Measurements from ENCODE around the gene THEMIS. TPM values are rescaled to one million over a fixed set of nuclear protein-coding genes. Genes with fewer than 3 reads are reported as not detected.

THEMIS gene
- total RNA-seq, 2 donors from 2014 or later = 0.43 to 0.56 TPM

DNA sequence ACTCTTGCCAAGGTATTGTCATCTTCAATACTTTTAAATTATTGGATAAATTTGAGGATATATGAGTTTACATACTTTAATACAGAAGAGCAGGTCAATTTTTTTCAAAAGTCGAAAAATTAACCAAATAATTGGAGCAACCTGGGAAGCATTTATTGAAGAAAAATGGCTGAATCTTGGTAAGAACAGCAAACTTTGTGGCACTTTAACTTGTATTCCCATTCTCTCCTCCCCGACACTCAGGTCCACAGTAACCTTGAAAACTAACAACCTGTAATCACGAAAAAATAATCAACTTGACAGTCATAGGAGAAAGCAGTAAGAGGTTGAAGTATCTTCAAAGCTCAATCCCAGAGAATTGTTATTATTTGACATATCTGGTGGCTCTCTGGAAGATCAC, 55.6 kb downstream of the THEMIS start:
- TF ChIP-seq, protein P1, sequence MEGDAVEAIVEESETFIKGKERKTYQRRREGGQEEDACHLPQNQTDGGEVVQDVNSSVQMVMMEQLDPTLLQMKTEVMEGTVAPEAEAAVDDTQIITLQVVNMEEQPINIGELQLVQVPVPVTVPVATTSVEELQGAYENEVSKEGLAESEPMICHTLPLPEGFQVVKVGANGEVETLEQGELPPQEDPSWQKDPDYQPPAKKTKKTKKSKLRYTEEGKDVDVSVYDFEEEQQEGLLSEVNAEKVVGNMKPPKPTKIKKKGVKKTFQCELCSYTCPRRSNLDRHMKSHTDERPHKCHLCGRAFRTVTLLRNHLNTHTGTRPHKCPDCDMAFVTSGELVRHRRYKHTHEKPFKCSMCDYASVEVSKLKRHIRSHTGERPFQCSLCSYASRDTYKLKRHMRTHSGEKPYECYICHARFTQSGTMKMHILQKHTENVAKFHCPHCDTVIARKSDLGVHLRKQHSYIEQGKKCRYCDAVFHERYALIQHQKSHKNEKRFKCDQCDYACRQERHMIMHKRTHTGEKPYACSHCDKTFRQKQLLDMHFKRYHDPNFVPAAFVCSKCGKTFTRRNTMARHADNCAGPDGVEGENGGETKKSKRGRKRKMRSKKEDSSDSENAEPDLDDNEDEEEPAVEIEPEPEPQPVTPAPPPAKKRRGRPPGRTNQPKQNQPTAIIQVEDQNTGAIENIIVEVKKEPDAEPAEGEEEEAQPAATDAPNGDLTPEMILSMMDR (IDR thresholded peaks at IDR 0.05) = no peak
- H3K27me3 ChIP-seq = no peaks in the 10 kb centered on the region
- H3K4me1 ChIP-seq = no peaks in the 10 kb centered on the region
- no peak overlapping the region for H3K4me3 ChIP-seq
- no peak overlapping the region for H3K27ac ChIP-seq
- H3K9me3 ChIP-seq = no peaks in the 10 kb centered on the region
- no peak for DNase-seq (ENCODE audit: low spot score)
- H3K36me3 ChIP-seq = no peaks in the 10 kb centered on the region

DNA sequence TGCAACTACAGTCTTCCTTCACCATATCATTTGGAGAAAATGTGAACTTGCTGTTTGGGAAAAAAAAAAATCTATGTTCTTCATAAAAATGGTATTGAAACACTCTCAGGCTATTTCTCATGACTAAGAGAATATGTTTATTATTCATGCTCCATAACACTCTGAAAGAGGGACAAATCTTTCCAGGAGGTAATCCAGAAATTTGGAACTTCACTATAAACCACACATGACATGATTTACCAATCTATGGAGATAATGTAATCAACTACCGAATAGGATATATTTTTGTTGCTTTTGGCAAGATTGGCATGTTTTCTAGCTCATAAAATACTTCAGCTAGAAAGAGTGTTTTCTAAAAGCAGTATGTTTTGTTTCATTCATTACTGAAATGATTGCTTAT, 56.3 kb downstream of the THEMIS start:
- no peaks in the 10 kb centered on the region for H3K27me3 ChIP-seq
- H3K9me3 ChIP-seq = no peaks in the 10 kb centered on the region
- TF ChIP-seq, protein P1 (IDR thresholded peaks at IDR 0.05) = no peak
- no peaks in the 10 kb centered on the region for H3K36me3 ChIP-seq
- DNase-seq (ENCODE audit: low spot score) = no peak
- H3K4me1 ChIP-seq = no peaks in the 10 kb centered on the region
- no peak overlapping the region for H3K27ac ChIP-seq
- no peak overlapping the region for H3K4me3 ChIP-seq

DNA sequence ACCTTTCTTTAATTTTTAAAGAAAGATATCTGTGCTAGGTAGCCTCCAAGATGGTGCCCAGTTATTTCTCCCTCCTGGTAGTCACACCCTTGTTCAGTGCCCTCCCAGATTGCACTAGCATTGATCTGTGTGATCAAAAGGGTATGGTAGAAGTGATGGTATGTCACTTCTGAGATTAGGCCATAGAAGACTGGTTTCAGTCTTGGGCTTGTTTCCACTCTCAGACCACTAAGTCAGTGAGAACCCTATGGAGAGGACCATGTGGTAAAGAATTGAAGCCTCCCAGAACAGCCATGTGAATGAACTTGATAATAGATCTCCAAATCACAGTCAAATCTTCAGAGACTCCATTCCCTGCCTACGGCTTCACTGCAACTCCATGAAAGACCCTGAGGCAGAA, 57.3 kb downstream of the THEMIS start:
- no peak overlapping the region for H3K27ac ChIP-seq
- H3K27me3 ChIP-seq = no peaks in the 10 kb centered on the region
- no peaks in the 10 kb centered on the region for H3K4me1 ChIP-seq
- no peak for DNase-seq (ENCODE audit: low spot score)
- no peaks in the 10 kb centered on the region for H3K36me3 ChIP-seq
- no peak overlapping the region for H3K4me3 ChIP-seq
- TF ChIP-seq, protein P1 (IDR thresholded peaks at IDR 0.05) = no peak
- H3K9me3 ChIP-seq = no peaks in the 10 kb centered on the region

DNA sequence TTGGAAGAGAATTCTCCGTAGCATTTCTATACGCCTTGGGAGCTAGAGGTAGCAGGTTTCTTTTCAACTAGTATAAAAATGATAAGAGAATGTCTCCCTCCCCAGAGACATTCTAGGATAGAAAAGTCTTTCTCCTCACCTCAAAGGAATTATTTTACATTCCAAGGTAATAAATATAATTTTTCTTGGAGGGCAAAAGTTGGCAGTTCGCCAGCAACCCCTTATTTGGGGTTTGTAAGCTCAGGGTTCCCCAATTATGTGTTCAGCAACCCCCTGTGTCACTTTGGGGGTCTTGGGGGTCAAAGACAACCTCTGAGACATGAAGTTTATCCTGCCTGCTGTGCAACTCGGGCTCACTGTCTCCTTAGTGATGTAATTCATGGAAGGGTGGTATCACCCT, 58.3 kb downstream of the THEMIS start:
- Histone ChIP-seq H3K4me1 (no peaks in the 10 kb centered on the region), H3K27me3 (no peaks in the 10 kb centered on the region), H3K4me3 (no peak overlapping the region), H3K9me3 (no peaks in the 10 kb centered on the region), H3K36me3 (no peaks in the 10 kb centered on the region), H3K27ac (no peak overlapping the region)
- TF ChIP-seq, protein P1 (IDR thresholded peaks at IDR 0.05) = no peak
- no peak for DNase-seq (ENCODE audit: low spot score)

DNA sequence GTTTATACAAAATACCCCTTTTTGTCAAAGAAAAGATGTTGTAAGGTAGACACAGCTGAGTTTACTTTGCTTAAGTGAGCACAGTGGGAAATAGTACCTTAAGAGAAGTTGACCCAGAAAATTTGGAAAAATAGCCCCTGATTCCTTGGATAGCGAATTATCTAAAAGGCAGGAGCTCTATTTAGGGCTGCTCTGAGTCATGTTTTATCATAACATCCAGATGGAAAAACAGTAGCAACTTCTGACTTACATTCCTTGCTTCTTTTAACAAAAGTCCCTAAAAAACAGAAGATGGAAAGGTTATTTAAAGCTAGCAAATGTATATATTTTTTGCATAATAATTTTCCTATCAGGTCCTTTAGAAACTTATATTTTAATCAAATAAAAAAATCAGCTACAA, 59.0 kb downstream of the THEMIS start:
- TF ChIP-seq, protein P1 (IDR thresholded peaks at IDR 0.05) = no peak
- no peaks in the 10 kb centered on the region for H3K9me3 ChIP-seq
- no peaks in the 10 kb centered on the region for H3K4me1 ChIP-seq
- H3K4me3 ChIP-seq = no peak overlapping the region
- no peak for DNase-seq (ENCODE audit: low spot score)
- no peak overlapping the region for H3K27ac ChIP-seq
- no peaks in the 10 kb centered on the region for H3K36me3 ChIP-seq
- no peaks in the 10 kb centered on the region for H3K27me3 ChIP-seq

DNA sequence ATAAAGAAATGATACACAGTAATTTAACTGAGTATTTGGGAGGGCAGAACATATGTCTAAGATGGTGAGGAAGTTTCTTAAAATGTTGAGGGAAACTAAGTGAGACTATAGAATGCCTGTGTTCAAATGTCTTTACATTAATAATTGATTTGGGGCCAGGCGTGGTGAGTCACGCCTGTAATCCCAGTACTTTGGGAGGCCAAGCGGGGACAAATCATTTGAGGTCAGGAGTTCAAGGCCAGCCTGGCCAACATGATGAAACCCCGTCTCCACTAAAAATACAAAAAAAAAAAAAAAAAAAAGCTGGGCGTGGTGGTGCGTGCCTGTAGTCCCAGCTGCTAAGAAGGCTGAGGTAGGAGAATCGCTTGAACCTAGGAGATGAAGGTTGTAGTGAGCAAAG, 66.7 kb downstream of the THEMIS start:
- no peak for DNase-seq (ENCODE audit: low spot score)
- no peak overlapping the region for H3K4me3 ChIP-seq
- no peaks in the 10 kb centered on the region for H3K27me3 ChIP-seq
- no peaks in the 10 kb centered on the region for H3K36me3 ChIP-seq
- no peaks in the 10 kb centered on the region for H3K4me1 ChIP-seq
- H3K27ac ChIP-seq = no peak overlapping the region
- TF ChIP-seq, protein P1 (IDR thresholded peaks at IDR 0.05) = no peak
- H3K9me3 ChIP-seq = no peaks in the 10 kb centered on the region
